IMR-90 (cell line): Measurements from ENCODE around the gene MAGEA6. TPM values are rescaled to one million over a fixed set of nuclear protein-coding genes. Genes with fewer than 3 reads are reported as not detected.

Experiments
- ATAC-seq: fragments of 200-7000 bp; cut with Tn5 transposase; 2 replicates; pipeline ENCODE4 v1.9.1; 2020; ENCODE audit warnings: low read depth, mild to moderate bottlenecking, moderate library complexity
- BruUV-seq: library from RNA; stranded (reverse); fragments of 400-500 nt; replicated peaks from 2 replicates; lab custom pipeline; 2021; lab: Mats Ljungman, UMichigan
- CTCF ChIA-PET: fragments of 300-600 bp; formaldehyde crosslinking; extraction: SDS; loops from one replicate; lab custom pipeline; 2021; ENCODE audit warnings: antibody characterized with exemption; lab: Yijun Ruan, JAX
- POLR2A ChIA-PET: fragments of 300-600 bp; sonication (Branson Sonifier 250); formaldehyde crosslinking; loops from one replicate; lab custom pipeline; 2022; ENCODE audit warnings: antibody characterized with exemption; ENCODE audit not compliant: unreplicated experiment; lab: Charles Lee
- DNase-seq: peaks from one replicate; pipeline ENCODE4 v3.0.0; 2013
- H2AFZ ChIP-seq: replicated peaks from 2 replicates; pipeline ENCODE3; 2013; ENCODE audit warnings: low read length, mild to moderate bottlenecking; ENCODE audit not compliant: poor library complexity
- H2AK5ac ChIP-seq: 2 replicates; pipeline ENCODE4 v1.6.1; 2013; ENCODE audit warnings: low read depth, low read length, inconsistent platforms
- H2AK9ac ChIP-seq: replicated peaks from 2 replicates; pipeline ENCODE3; 2013; ENCODE audit warnings: mild to moderate bottlenecking, low read depth, low read length, moderate library complexity; ENCODE audit not compliant: poor library complexity
- H2BK120ac ChIP-seq: 2 replicates; pipeline ENCODE4 v1.6.1; 2013; ENCODE audit warnings: low read depth, low read length, inconsistent platforms
- H2BK15ac ChIP-seq: 3 replicates; pipeline ENCODE4 v1.6.1; 2013; ENCODE audit warnings: low read depth, low read length, inconsistent platforms
- H2BK20ac ChIP-seq: 2 replicates; pipeline ENCODE4 v1.6.1; 2013; ENCODE audit warnings: low read depth, mild to moderate bottlenecking, inconsistent platforms, low read length, moderate library complexity
- H2BK5ac ChIP-seq: 2 replicates; pipeline ENCODE4 v1.6.1; 2013; ENCODE audit warnings: mild to moderate bottlenecking, low read depth, low read length, inconsistent platforms; ENCODE audit not compliant: poor library complexity, severe bottlenecking
- H3K14ac ChIP-seq: replicated peaks from 2 replicates; pipeline ENCODE4 v1.6.1; 2013; ENCODE audit warnings: low read depth, low read length, inconsistent platforms
- H3K18ac ChIP-seq: 2 replicates; pipeline ENCODE4 v1.6.1; 2013; ENCODE audit warnings: low read depth, low read length, control low read depth
- H3K23ac ChIP-seq: 2 replicates; pipeline ENCODE4 v1.6.1; 2013; ENCODE audit warnings: low read depth, low read length, inconsistent platforms
- H3K27ac ChIP-seq: 2 replicates; pipeline ENCODE4 v1.5.1; 2013; ENCODE audit warnings: mild to moderate bottlenecking, control low read depth, low read length; ENCODE audit not compliant: insufficient read depth
- H3K27me3 ChIP-seq: 2 replicates; pipeline ENCODE4 v1.6.1; 2013; ENCODE audit warnings: low read length; ENCODE audit not compliant: control insufficient read depth, insufficient read depth
- H3K36me3 ChIP-seq: 2 replicates; pipeline ENCODE4 v1.6.1; 2013; ENCODE audit warnings: low read length, mixed read lengths; ENCODE audit not compliant: control insufficient read depth, insufficient read depth
- H3K4ac ChIP-seq: 2 replicates; pipeline ENCODE4 v1.6.1; 2013; ENCODE audit warnings: low read depth, low read length, inconsistent platforms
- H3K4me1 ChIP-seq: 2 replicates; pipeline ENCODE4 v1.6.1; 2013; ENCODE audit warnings: low read length, mixed read lengths; ENCODE audit not compliant: control insufficient read depth, insufficient read depth
- H3K4me2 ChIP-seq: 2 replicates; pipeline ENCODE4 v1.6.1; 2013; ENCODE audit warnings: low read depth, mild to moderate bottlenecking, control low read depth, low read length, moderate library complexity
- H3K4me3 ChIP-seq: 2 replicates; pipeline ENCODE4 v1.5.1; 2013; ENCODE audit warnings: low read depth, mild to moderate bottlenecking, control low read depth, low read length, moderate library complexity; ENCODE audit not compliant: insufficient read depth
- H3K56ac ChIP-seq: 2 replicates; pipeline ENCODE4 v1.6.1; 2013; ENCODE audit warnings: low read length, inconsistent platforms; ENCODE audit not compliant: insufficient read depth; ENCODE audit errors: extremely low read depth
- H3K79me1 ChIP-seq, 2 experiments: 2 replicates each; pipeline ENCODE4 v1.6.1; 2013; ENCODE audit warnings: low read length in 2 of 2, inconsistent platforms in 1 of 2, low read depth in 1 of 2
- H3K9ac ChIP-seq: 2 replicates; pipeline ENCODE4 v1.6.1; 2013; ENCODE audit warnings: low read depth, low read length, control low read depth
- H3K9me1 ChIP-seq: 2 replicates; pipeline ENCODE4 v1.6.1; 2013; ENCODE audit warnings: low read length, inconsistent platforms; ENCODE audit not compliant: insufficient read depth
- H3K9me3 ChIP-seq: 2 replicates; pipeline ENCODE4 v1.6.1; 2013; ENCODE audit warnings: low read length; ENCODE audit not compliant: control insufficient read depth, insufficient read depth
- H4K20me1 ChIP-seq: 2 replicates; pipeline ENCODE4 v1.6.1; 2013; ENCODE audit warnings: low read length, inconsistent platforms; ENCODE audit not compliant: insufficient read depth
- H4K5ac ChIP-seq: 2 replicates; pipeline ENCODE4 v1.6.1; 2013; ENCODE audit warnings: mild to moderate bottlenecking, low read depth, low read length, control low read depth
- H4K8ac ChIP-seq, 2 experiments: 2 replicates each; pipeline ENCODE4 v1.6.1; 2013; ENCODE audit warnings: low read depth in 2 of 2, low read length in 2 of 2, control low read depth in 1 of 2, inconsistent platforms in 1 of 2
- H4K91ac ChIP-seq: 2 replicates; pipeline ENCODE4 v1.6.1; 2013; ENCODE audit warnings: low read depth, low read length, inconsistent platforms; ENCODE audit not compliant: insufficient read depth
- BHLHE40 ChIP-seq: fragments of 150-350 bp; IDR thresholded peaks from 2 replicates; pipeline ENCODE4 v1.6.1; 2016; ENCODE audit warnings: mild to moderate bottlenecking, low read depth, low read length
- CEBPB ChIP-seq: IDR thresholded peaks from 2 replicates; pipeline ENCODE4 v1.6.1; 2012; ENCODE audit warnings: low read depth, low read length, improper control_type of control experiment
- CHD1 ChIP-seq: IDR thresholded peaks from 2 replicates; pipeline ENCODE4 v1.6.1; 2012; ENCODE audit warnings: low read depth, low read length, improper control_type of control experiment
- FOS ChIP-seq: fragments of 150-350 bp; IDR thresholded peaks from 2 replicates; pipeline ENCODE4 v1.6.1; 2016; ENCODE audit warnings: low read depth, low read length
- MAFK ChIP-seq: IDR thresholded peaks from 2 replicates; pipeline ENCODE4 v1.6.1; 2012; ENCODE audit warnings: low read depth, low read length, improper control_type of control experiment
- MAZ ChIP-seq: IDR thresholded peaks from 2 replicates; pipeline ENCODE4 v1.6.1; 2012; ENCODE audit warnings: low read depth, mild to moderate bottlenecking, low read length, improper control_type of control experiment, moderate library complexity, borderline replicate concordance
- MXI1 ChIP-seq: IDR thresholded peaks from 2 replicates; pipeline ENCODE4 v1.6.1; 2012; ENCODE audit warnings: low read depth, mild to moderate bottlenecking, low read length, moderate library complexity, borderline replicate concordance
- NFE2L2 ChIP-seq: fragments of 150-350 bp; IDR thresholded peaks from 2 replicates; pipeline ENCODE4 v1.6.1; 2016; ENCODE audit warnings: low read depth, mild to moderate bottlenecking, low read length
- POLR2A ChIP-seq: IDR thresholded peaks from 2 replicates; pipeline ENCODE4 v1.6.1; 2012; ENCODE audit warnings: mild to moderate bottlenecking, low read depth, low read length
- RAD21 ChIP-seq: IDR thresholded peaks from 2 replicates; pipeline ENCODE4 v1.6.1; 2012; ENCODE audit warnings: low read length, improper control_type of control experiment
- RCOR1 ChIP-seq: IDR thresholded peaks from 2 replicates; pipeline ENCODE4 v1.6.1; 2012; ENCODE audit warnings: mild to moderate bottlenecking, low read length, improper control_type of control experiment; ENCODE audit not compliant: insufficient replicate concordance
- RFX5 ChIP-seq: IDR thresholded peaks from 2 replicates; pipeline ENCODE4 v1.8.0; 2012; ENCODE audit warnings: low read depth, mild to moderate bottlenecking, low read length, moderate library complexity
- SMC3 ChIP-seq: fragments of 150-350 bp; IDR thresholded peaks from 2 replicates; pipeline ENCODE4 v1.6.1; 2016; ENCODE audit warnings: low read depth, mild to moderate bottlenecking, antibody characterized with exemption, low read length, moderate library complexity
- WGBS, 2 experiments: methylation state at CpG; one replicate each; pipeline versions ENCODE4 v1.1.5 to v1.1.7; 2013; ENCODE audit warnings: missing lambda C conversion rate in 2 of 2; ENCODE audit not compliant: insufficient read length in 1 of 2; ENCODE audit errors: extremely low coverage in 2 of 2; 5-methylcytosine and 5-hydroxymethylcytosine counted together
- dilution Hi-C: fragments of 300-500 bp; cut with HindIII; formaldehyde crosslinking; loops from one replicate; pipeline ENCODE4 v1.14.3; 2018; ENCODE audit warnings: low sequenced_read_pairs; ENCODE audit not compliant: unreplicated experiment
- in situ Hi-C: fragments of 300-500 bp; cut with MboI; formaldehyde crosslinking; loops from 3 replicates; pipeline ENCODE4 v1.14.3; 2019; ENCODE audit warnings: low sequenced_read_pairs, inconsistent platforms, mixed read lengths
- intact Hi-C: fragments of 100-400 bp; cut with micrococcal nuclease; formaldehyde crosslinking; loops from 2 replicates; pipeline ENCODE4 v1.10.0; 2022
- polyA plus RNA-seq, 3 experiments: library from polyadenylated mRNA; depleted of rRNA; stranded (reverse); fragments of >200 nt; gene quantifications; 2 replicates each; pipeline ENCODE4 v1.2.3, GENCODE V29; 2012; ENCODE audit warnings: low replicate concordance in 1 of 3
- total RNA-seq: library from RNA; depleted of rRNA; stranded (reverse); fragments of >200 nt; gene quantifications from 2 replicates; pipeline ENCODE4 v1.2.3, GENCODE V29; 2012
- TF ChIP-seq, protein P1 (sequence below): conservative IDR thresholded peaks from 2 replicates; pipeline ENCODE4 v1.5.1; 2012; ENCODE audit warnings: mild to moderate bottlenecking, low read depth, low read length, improper control_type of control experiment
- TF ChIP-seq, protein P2 (sequence below): fragments of 150-350 bp; IDR thresholded peaks from 2 replicates; pipeline ENCODE4 v1.6.1; 2017; ENCODE audit warnings: mild to moderate bottlenecking, antibody characterized with exemption, low read length, low read depth

The MAGEA6 gene
- total and polyA plus RNA-seq, 2 of the 4 experiments (the other 2 are of a cell fraction) = not detected

- TF ChIP-seq MAFK (no peak), RAD21 (no peak), RFX5 (no peak)
These were observed 44.6 kb upstream of the MAGEA6 start (continued) for GRCh38 chrX:152814048-152814447.

DNA sequence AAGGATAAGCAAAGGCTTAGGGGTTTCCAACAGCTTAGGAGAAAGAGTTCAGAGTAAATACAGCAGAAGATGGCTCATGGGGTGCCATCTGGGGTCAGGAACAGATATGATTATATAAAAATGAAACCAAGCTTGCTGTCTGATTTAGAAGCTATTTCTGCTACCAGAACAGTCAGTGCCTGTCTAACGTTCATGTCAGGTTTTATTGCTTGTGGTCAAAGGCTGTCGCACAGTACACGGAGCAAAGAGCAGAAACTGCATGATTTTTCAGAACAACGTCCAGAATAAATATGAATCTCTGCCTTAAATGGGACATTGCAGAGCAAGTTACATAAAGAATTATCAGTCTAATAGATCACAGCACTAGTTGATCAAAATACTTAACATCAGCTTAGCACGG lies 43.7 kb upstream of the MAGEA6 start:
- H2BK120ac ChIP-seq = no peak overlapping the region
- H2BK5ac ChIP-seq = no peak overlapping the region
- H2AK9ac ChIP-seq = no peak overlapping the region
- H3K9me1 ChIP-seq = no peaks in the 10 kb centered on the region
- no peak overlapping the region for H3K4me2 ChIP-seq
- dilution Hi-C loops = no loop called here
- H4K8ac ChIP-seq = no peak overlapping the region
- DNase-seq = no peak
- no peak overlapping the region for H3K23ac ChIP-seq
- no peak overlapping the region for H3K4ac ChIP-seq
- no peaks in the 10 kb centered on the region for H3K9me3 ChIP-seq
- POLR2A ChIA-PET = no interaction called here
- no peak overlapping the region for H2BK15ac ChIP-seq
- TF ChIP-seq MAZ (no peak), FOS (no peak), SMC3 (no peak), RAD21 (no peak), POLR2A (no peak), CHD1 (no peak), NFE2L2 (no peak), RCOR1 (no peak), MAFK (no peak), MXI1 (no peak), BHLHE40 (no peak), CEBPB (no peak)
- TF ChIP-seq, protein P1, sequence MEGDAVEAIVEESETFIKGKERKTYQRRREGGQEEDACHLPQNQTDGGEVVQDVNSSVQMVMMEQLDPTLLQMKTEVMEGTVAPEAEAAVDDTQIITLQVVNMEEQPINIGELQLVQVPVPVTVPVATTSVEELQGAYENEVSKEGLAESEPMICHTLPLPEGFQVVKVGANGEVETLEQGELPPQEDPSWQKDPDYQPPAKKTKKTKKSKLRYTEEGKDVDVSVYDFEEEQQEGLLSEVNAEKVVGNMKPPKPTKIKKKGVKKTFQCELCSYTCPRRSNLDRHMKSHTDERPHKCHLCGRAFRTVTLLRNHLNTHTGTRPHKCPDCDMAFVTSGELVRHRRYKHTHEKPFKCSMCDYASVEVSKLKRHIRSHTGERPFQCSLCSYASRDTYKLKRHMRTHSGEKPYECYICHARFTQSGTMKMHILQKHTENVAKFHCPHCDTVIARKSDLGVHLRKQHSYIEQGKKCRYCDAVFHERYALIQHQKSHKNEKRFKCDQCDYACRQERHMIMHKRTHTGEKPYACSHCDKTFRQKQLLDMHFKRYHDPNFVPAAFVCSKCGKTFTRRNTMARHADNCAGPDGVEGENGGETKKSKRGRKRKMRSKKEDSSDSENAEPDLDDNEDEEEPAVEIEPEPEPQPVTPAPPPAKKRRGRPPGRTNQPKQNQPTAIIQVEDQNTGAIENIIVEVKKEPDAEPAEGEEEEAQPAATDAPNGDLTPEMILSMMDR = no peak
- TF ChIP-seq, protein P2, sequence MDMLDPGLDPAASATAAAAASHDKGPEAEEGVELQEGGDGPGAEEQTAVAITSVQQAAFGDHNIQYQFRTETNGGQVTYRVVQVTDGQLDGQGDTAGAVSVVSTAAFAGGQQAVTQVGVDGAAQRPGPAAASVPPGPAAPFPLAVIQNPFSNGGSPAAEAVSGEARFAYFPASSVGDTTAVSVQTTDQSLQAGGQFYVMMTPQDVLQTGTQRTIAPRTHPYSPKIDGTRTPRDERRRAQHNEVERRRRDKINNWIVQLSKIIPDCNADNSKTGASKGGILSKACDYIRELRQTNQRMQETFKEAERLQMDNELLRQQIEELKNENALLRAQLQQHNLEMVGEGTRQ = no peak
- no peak overlapping the region for H2BK20ac ChIP-seq
- no TSS peak for BruUV-seq
- intact Hi-C loops = no loop called here
- no peaks in the 10 kb centered on the region for H3K4me1 ChIP-seq
- no peaks in the 10 kb centered on the region for H4K20me1 ChIP-seq
- H3K14ac ChIP-seq = no peak overlapping the region
- no peak overlapping the region for H3K9ac ChIP-seq
- CTCF ChIA-PET = interaction anchor here (1.0 kb wide), 1 partner anchor 8 kb away, joined by 3 read pairs; no protein-coding TSS in a partner anchor
- no peak overlapping the region for H3K4me3 ChIP-seq
- H3K79me1 ChIP-seq = no peaks in the 10 kb centered on the region
- no peak for ATAC-seq
- in situ Hi-C loops = loop anchor here (25.0 kb wide), 1 partner anchor 1651 kb away; no protein-coding TSS in a partner anchor
- no peak overlapping the region for H2AK5ac ChIP-seq
- H4K91ac ChIP-seq = no peak overlapping the region
- 44% methylated on average over 3 of the region's 5 CpGs; no CpG with 5 or more reads in 1 of the 2 experiments for whole genome bisulfite sequencing, 2 experiments
- H3K36me3 ChIP-seq = no peaks in the 10 kb centered on the region
- H3K18ac ChIP-seq = no peak overlapping the region
- no peak overlapping the region for H3K56ac ChIP-seq
- H4K5ac ChIP-seq = no peak overlapping the region
- H3K27ac ChIP-seq = no peak overlapping the region
- no peak overlapping the region for H2AFZ ChIP-seq
- H3K27me3 ChIP-seq = no peaks in the 10 kb centered on the region; the same call in 1 of the 2 replicates
